Activated naive CD4-positive, alpha-beta T cell treated with anti-CD3 and anti-CD28 coated beads for 36 hours (primary cell): ENCODE measurements around the gene SKI. TPM values are rescaled to one million over a fixed set of nuclear protein-coding genes. Genes with fewer than 3 reads are reported as not detected.
A peak's percentile ranks its signal among the peaks of the same experiment; 100 is the strongest.

Experiments used
- CTCF ChIA-PET: fragments of 350-600 bp; sonication (Branson Sonifier 250); formaldehyde crosslinking; loops from one replicate; lab custom pipeline; 2021; ENCODE audit warnings: antibody characterized with exemption; lab: Charles Lee
- DNase-seq: peaks from one replicate; pipeline ENCODE4 v3.0.0-alpha.2; 2020
- H3K27ac Mint-ChIP-seq: one replicate; pipeline ENCODE4 v1.8.0; 2021; ENCODE audit warnings: mild to moderate bottlenecking, mixed read lengths
- H3K27me3 Mint-ChIP-seq: one replicate; pipeline ENCODE4 v1.8.0; 2021; ENCODE audit warnings: low read depth, mixed read lengths
- H3K36me3 Mint-ChIP-seq: one replicate; pipeline ENCODE4 v1.8.0; 2021; ENCODE audit warnings: low read depth, mixed read lengths
- H3K4me1 Mint-ChIP-seq: one replicate; pipeline ENCODE4 v1.8.0; 2021; ENCODE audit warnings: low read depth, mixed read lengths
- H3K4me3 Mint-ChIP-seq: one replicate; pipeline ENCODE4 v1.8.0; 2021; ENCODE audit warnings: mild to moderate bottlenecking, moderate library complexity, mixed read lengths
- H3K9me3 Mint-ChIP-seq: one replicate; pipeline ENCODE4 v1.8.0; 2021; ENCODE audit warnings: mixed read lengths
- intact Hi-C: fragments of 100-400 bp; cut with micrococcal nuclease; formaldehyde crosslinking; loops from one replicate; pipeline ENCODE4 v1.15.1; 2023
- total RNA-seq, 2 experiments: library from RNA; stranded (reverse); gene quantifications; one replicate each; pipeline ENCODE4 v1.2.3, GENCODE V29; 2021

The SKI gene
- total RNA-seq, 2 experiments from 2014 or later: 25.5 to 26.3 TPM

GRCh38 chr1:2283991-2284895 lies 56.1 kb downstream of the SKI start:
- Mint-ChIP-seq H3K4me1 (peaks cover 25% of the 10 kb centered on the region), H3K27me3 (no peaks in the 10 kb centered on the region), H3K4me3 (no peak overlapping the region), H3K27ac (no peak overlapping the region), H3K36me3 (peaks cover 8% of the 10 kb centered on the region), H3K9me3 (no peaks in the 10 kb centered on the region)
- DNase-seq: no peak
- CTCF ChIA-PET: no interaction called here
- intact Hi-C loops: no loop called here

GRCh38 chr1:2284932-2285331 lies 56.8 kb downstream of the SKI start:
- CTCF ChIA-PET: no interaction called here
- no peak overlapping the region for H3K27ac Mint-ChIP-seq

GRCh38 chr1:2286923-2287322 lies 58.8 kb downstream of the SKI start:
- Mint-ChIP-seq H3K27ac (no peak overlapping the region), H3K9me3 (no peaks in the 10 kb centered on the region), H3K36me3 (peaks cover 5% of the 10 kb centered on the region), H3K4me3 (no peak overlapping the region), H3K4me1 (peaks cover 49% of the 10 kb centered on the region), H3K27me3 (no peaks in the 10 kb centered on the region)
- no peak for DNase-seq
- CTCF ChIA-PET: no interaction called here
- intact Hi-C loops: no loop called here

More at GRCh38 chr1:2284932-2285331, 56.8 kb downstream of the SKI start:
- H3K4me1 Mint-ChIP-seq: peaks cover 30% of the 10 kb centered on the region
- no peaks in the 10 kb centered on the region for H3K9me3 Mint-ChIP-seq
- intact Hi-C loops: no loop called here
- DNase-seq: no peak
- no peaks in the 10 kb centered on the region for H3K27me3 Mint-ChIP-seq
- H3K4me3 Mint-ChIP-seq: no peak overlapping the region
- H3K36me3 Mint-ChIP-seq: peaks cover 7% of the 10 kb centered on the region

GRCh38 chr1:2287649-2288048 lies 59.5 kb downstream of the SKI start:
- no peaks in the 10 kb centered on the region for H3K27me3 Mint-ChIP-seq
- H3K27ac Mint-ChIP-seq: no peak overlapping the region

GRCh38 chr1:2288311-2288710 lies 60.2 kb downstream of the SKI start:
- Mint-ChIP-seq H3K4me3 (no peak overlapping the region), H3K27me3 (no peaks in the 10 kb centered on the region), H3K9me3 (no peaks in the 10 kb centered on the region), H3K4me1 (peaks cover 63% of the 10 kb centered on the region), H3K27ac (peak overlapping the region; percentile 31), H3K36me3 (peaks cover 5% of the 10 kb centered on the region)
- intact Hi-C loops: no loop called here
- CTCF ChIA-PET: interaction anchor here (0.6 kb wide), 1 partner anchor 327 kb away, joined by 3 read pairs; no protein-coding TSS in a partner anchor
- peak; percentile 57 for DNase-seq

More at GRCh38 chr1:2287649-2288048, 59.5 kb downstream of the SKI start:
- CTCF ChIA-PET: no interaction called here
- no peak for DNase-seq
- Mint-ChIP-seq H3K4me3 (no peak overlapping the region), H3K4me1 (peaks cover 56% of the 10 kb centered on the region), H3K9me3 (no peaks in the 10 kb centered on the region), H3K36me3 (peaks cover 5% of the 10 kb centered on the region)
- intact Hi-C loops: no loop called here

GRCh38 chr1:2288816-2289536 lies 60.9 kb downstream of the SKI start:
- H3K27ac Mint-ChIP-seq: peak overlapping the region; percentile 65
- H3K9me3 Mint-ChIP-seq: no peaks in the 10 kb centered on the region
- peaks cover 69% of the 10 kb centered on the region for H3K4me1 Mint-ChIP-seq
- no peak for DNase-seq
- peaks cover 5% of the 10 kb centered on the region for H3K36me3 Mint-ChIP-seq
- intact Hi-C loops: no loop called here
- no peak overlapping the region for H3K4me3 Mint-ChIP-seq
- H3K27me3 Mint-ChIP-seq: no peaks in the 10 kb centered on the region
- CTCF ChIA-PET: interaction anchor here (0.6 to 0.8 kb wide), 2 partner anchors 50 to 260 kb away, joined by 3 read pairs; no protein-coding TSS in a partner anchor

- no peaks in the 10 kb centered on the region for H3K9me3 Mint-ChIP-seq
- peaks cover 5% of the 10 kb centered on the region for H3K36me3 Mint-ChIP-seq
- intact Hi-C loops: loop anchor here (1.0 to 10.0 kb wide), 2 partner anchors 33 to 295 kb away; partner anchors contain the start of gene PRXL2B
- peak overlapping the region; percentile 72 for H3K4me3 Mint-ChIP-seq
- H3K27ac Mint-ChIP-seq: peak overlapping the region; percentile 99
- H3K4me1 Mint-ChIP-seq: peaks cover 73% of the 10 kb centered on the region
- CTCF ChIA-PET: interaction anchor here (0.8 to 2.7 kb wide), 2 partner anchors 11 to 50 kb away, joined by 3 to 12 read pairs; no protein-coding TSS in a partner anchor
- no peak for DNase-seq
- H3K27me3 Mint-ChIP-seq: no peaks in the 10 kb centered on the region
Observed at GRCh38 chr1:2289607-2290006, 61.5 kb downstream of the SKI start.

GRCh38 chr1:2290171-2290578 lies 62.1 kb downstream of the SKI start:
- intact Hi-C loops: loop anchor here (1.0 to 10.0 kb wide), 2 partner anchors 34 to 295 kb away; partner anchors contain the start of gene PRXL2B
- peak overlapping the region; percentile 99 for H3K27ac Mint-ChIP-seq
- CTCF ChIA-PET: interaction anchor here (2.2 to 2.7 kb wide), 2 partner anchors 11 to 95 kb away, joined by 7 to 12 read pairs; partner anchors contain the start of gene FAAP20
- peak overlapping the region; percentile 72 for H3K4me3 Mint-ChIP-seq
- peak; percentile 57 for DNase-seq
- no peaks in the 10 kb centered on the region for H3K9me3 Mint-ChIP-seq
- H3K36me3 Mint-ChIP-seq: peaks cover 5% of the 10 kb centered on the region
- peaks cover 78% of the 10 kb centered on the region for H3K4me1 Mint-ChIP-seq
- no peaks in the 10 kb centered on the region for H3K27me3 Mint-ChIP-seq

- peak; percentile 96 for DNase-seq
- Mint-ChIP-seq H3K27ac (peak overlapping the region; percentile 99), H3K36me3 (peaks cover 5% of the 10 kb centered on the region), H3K4me1 (peaks cover 84% of the 10 kb centered on the region), H3K9me3 (no peaks in the 10 kb centered on the region), H3K27me3 (no peaks in the 10 kb centered on the region), H3K4me3 (peak overlapping the region; percentile 72)
- CTCF ChIA-PET: interaction anchor here (1.5 to 2.7 kb wide), 3 partner anchors 10 to 96 kb away, joined by 5 to 12 read pairs (median 7); partner anchors contain the start of gene FAAP20
- intact Hi-C loops: loop anchor here (1.0 to 10.0 kb wide), 2 partner anchors 35 to 294 kb away; partner anchors contain the start of gene PRXL2B
Observed at GRCh38 chr1:2290595-2291510, 62.7 kb downstream of the SKI start.

GRCh38 chr1:2291577-2291976 lies 63.5 kb downstream of the SKI start:
- Mint-ChIP-seq H3K4me1 (peaks cover 87% of the 10 kb centered on the region), H3K4me3 (peak overlapping the region; percentile 29), H3K9me3 (no peaks in the 10 kb centered on the region), H3K27me3 (no peaks in the 10 kb centered on the region), H3K27ac (peak overlapping the region; percentile 99), H3K36me3 (peaks cover 8% of the 10 kb centered on the region)
- CTCF ChIA-PET: interaction anchor here (1.2 to 2.7 kb wide), 4 partner anchors 9 to 97 kb away, joined by 4 to 12 read pairs (median 6); partner anchors contain the start of gene FAAP20
- intact Hi-C loops: loop anchor here (10.0 kb wide), 1 partner anchor 293 kb away; the partner anchor contains the start of gene PRXL2B
- no peak for DNase-seq
